Endothelial cell of umbilical vein (primary cell): ENCODE measurements around the gene CCL2. TPM values are rescaled to one million over a fixed set of nuclear protein-coding genes. Genes with fewer than 3 reads are reported as not detected.

ENCODE experiments used
- BruUV-seq: library from RNA; stranded (reverse); fragments of 400-500 nt; replicated peaks from 2 replicates; lab custom pipeline; 2021; lab: Mats Ljungman, UMichigan
- CTCF ChIA-PET: fragments of 300-600, 350-600 bp; sonication (Branson Sonifier 250); formaldehyde crosslinking; loops from one replicate; lab custom pipeline; 2021; ENCODE audit warnings: antibody characterized with exemption, inconsistent platforms; lab: Charles Lee
- POLR2A ChIA-PET: fragments of 300-600, 350-600 bp; sonication (Branson Sonifier 250); formaldehyde crosslinking; loops from one replicate; lab custom pipeline; 2021; ENCODE audit warnings: antibody characterized with exemption, inconsistent platforms; lab: Charles Lee
- DNase-seq: peaks from one replicate; pipeline ENCODE4 v3.0.0-alpha.2; 2011; ENCODE audit warnings: low read depth, low spot score
- FAIRE-seq: peaks from 2 replicates; lab custom pipeline; 2011; peaks lifted over from hg19 to GRCh38; lab: Jason Lieb, UNC
- H2AFZ ChIP-seq: 2 replicates; pipeline ENCODE4 v1.6.0; 2012; ENCODE audit warnings: low read depth, low read length, control low read depth, inconsistent platforms
- H3K27ac ChIP-seq: 2 replicates; pipeline ENCODE4 v1.5.1; 2011; ENCODE audit warnings: low read depth, mild to moderate bottlenecking, control low read depth, low read length, moderate library complexity; ENCODE audit not compliant: insufficient read depth
- H3K27me3 ChIP-seq, 2 experiments: 2 replicates each; pipeline versions ENCODE4 v1.6.0 to v1.6.1; 2011; ENCODE audit warnings: low read length in 2 of 2, mixed read lengths in 1 of 2; ENCODE audit not compliant: control insufficient read depth in 2 of 2, insufficient read depth in 2 of 2
- H3K36me3 ChIP-seq, 2 experiments: 2 replicates in 1 of 2; 3 replicates in 1 of 2; pipeline ENCODE4 v1.5.1; 2011; ENCODE audit warnings: low read length in 2 of 2, mild to moderate bottlenecking in 1 of 2, moderate library complexity in 1 of 2; ENCODE audit not compliant: control insufficient read depth in 2 of 2, insufficient read depth in 2 of 2; ENCODE audit errors: extremely low read depth in 1 of 2
- H3K4me1 ChIP-seq: 3 replicates; pipeline ENCODE4 v1.5.1; 2011; ENCODE audit warnings: mild to moderate bottlenecking, low read length; ENCODE audit not compliant: control insufficient read depth, insufficient read depth; ENCODE audit errors: extremely low read depth
- H3K4me2 ChIP-seq: 2 replicates; pipeline ENCODE4 v1.6.1; 2011; ENCODE audit warnings: low read length, control low read depth, mixed read lengths; ENCODE audit not compliant: insufficient read depth
- H3K4me3 ChIP-seq, 3 experiments: fragments of 200-600 bp in 1 of 3; sonication (generic), shearing (Covaris generic) in 1 of 3; replicated peaks in 1 of 3; 2 replicates each; pipeline ENCODE4 v1.5.1; 2011 to 2016; ENCODE audit warnings: control low read depth in 3 of 3, low read length in 3 of 3, mild to moderate bottlenecking in 2 of 3, inconsistent platforms in 1 of 3, low read depth in 1 of 3, moderate library complexity in 1 of 3; ENCODE audit not compliant: insufficient read depth in 1 of 3
- H3K79me2 ChIP-seq: 2 replicates; pipeline ENCODE4 v1.6.0; 2012; ENCODE audit warnings: low read length, inconsistent platforms; ENCODE audit not compliant: control insufficient read depth, insufficient read depth
- H3K9ac ChIP-seq: replicated peaks from 2 replicates; pipeline ENCODE3; 2011; ENCODE audit warnings: low read length, control low read depth; ENCODE audit not compliant: insufficient read depth; ENCODE audit errors: extremely low read depth
- H3K9me1 ChIP-seq: replicated peaks from 3 replicates; pipeline ENCODE4 v1.6.0; 2011; ENCODE audit warnings: mild to moderate bottlenecking, low read length; ENCODE audit not compliant: control insufficient read depth, insufficient read depth; ENCODE audit errors: extremely low read depth
- H3K9me3 ChIP-seq: replicated peaks from 2 replicates; pipeline ENCODE4 v1.5.1; 2012; ENCODE audit warnings: low read length, inconsistent platforms; ENCODE audit not compliant: control insufficient read depth, insufficient read depth
- H4K20me1 ChIP-seq: replicated peaks from 2 replicates; pipeline ENCODE3; 2011; ENCODE audit warnings: mild to moderate bottlenecking, low read length; ENCODE audit not compliant: control insufficient read depth, insufficient read depth; ENCODE audit errors: extremely low read depth
- CTCF ChIP-seq, 2 donors: IDR thresholded peaks; 1 replicate in 1 of 2; 2 replicates in 1 of 2; pipeline ENCODE4 v1.5.1; 2011; ENCODE audit warnings: low read length in 2 of 2, mild to moderate bottlenecking in 2 of 2, moderate library complexity in 2 of 2, control low read depth in 1 of 2, inconsistent platforms in 1 of 2, low read depth in 1 of 2; ENCODE audit not compliant: insufficient read depth in 1 of 2; ENCODE audit errors: extremely low read depth in 1 of 2
- EZH2 ChIP-seq: IDR thresholded peaks from 2 replicates; pipeline ENCODE4 v1.6.1; 2012; ENCODE audit warnings: borderline replicate concordance, low read depth, mild to moderate bottlenecking, moderate library complexity, low read length, inconsistent platforms; ENCODE audit not compliant: severe bottlenecking
- FOS ChIP-seq: IDR thresholded peaks from 2 replicates; pipeline ENCODE4 v1.6.1; 2011; ENCODE audit warnings: mild to moderate bottlenecking, low read length, moderate library complexity, borderline replicate concordance; ENCODE audit not compliant: insufficient read depth
- GATA2 ChIP-seq: IDR thresholded peaks from 2 replicates; pipeline ENCODE4 v1.7.0; 2011; ENCODE audit warnings: low read depth, mild to moderate bottlenecking, moderate library complexity, mixed read lengths, low read length; ENCODE audit not compliant: insufficient read length, insufficient read depth
- JUN ChIP-seq: IDR thresholded peaks from 2 replicates; pipeline ENCODE4 v1.6.1; 2011; ENCODE audit warnings: borderline replicate concordance, low read depth; ENCODE audit not compliant: insufficient read length, insufficient read depth
- MAX ChIP-seq: IDR thresholded peaks from 2 replicates; pipeline ENCODE4 v1.6.1; 2011; ENCODE audit not compliant: insufficient read depth, insufficient read length
- MYC ChIP-seq: IDR thresholded peaks from one replicate; pipeline ENCODE4 v1.6.1; 2011; ENCODE audit warnings: mild to moderate bottlenecking, low read depth, low read length
- POLR2A ChIP-seq: IDR thresholded peaks from 2 replicates; pipeline ENCODE4 v1.6.1; 2012; ENCODE audit warnings: low read depth, mild to moderate bottlenecking, control low read depth, low read length
- POLR2AphosphoS5 ChIP-seq: IDR thresholded peaks from 2 replicates; pipeline ENCODE4 v1.6.1; 2012; ENCODE audit warnings: low read depth, mild to moderate bottlenecking, control low read depth, low read length, moderate library complexity; ENCODE audit not compliant: insufficient read depth
- dilution Hi-C: fragments of 300-500 bp; cut with MboI; formaldehyde crosslinking; loops from one replicate; pipeline ENCODE4 v1.15.0; 2019; ENCODE audit warnings: low sequenced_read_pairs; ENCODE audit not compliant: extremely low pct_ligation_motif_present
- intact Hi-C: fragments of 100-400 bp; cut with micrococcal nuclease; formaldehyde crosslinking; loops from one replicate; pipeline ENCODE4 v1.10.0; 2022
- polyA plus RNA-seq, 4 experiments: library from polyadenylated mRNA; depleted of rRNA in 3 of 4; stranded (reverse) in 3 of 4; unstranded in 1 of 4; fragments of >200 nt; gene quantifications; 2 replicates each; pipeline versions ENCODE4 v1.2.1 to v1.2.3, GENCODE V29; 2011 to 2012; ENCODE audit warnings: missing spikeins in 1 of 4
- total RNA-seq: library from RNA; stranded (reverse); gene quantifications from 2 replicates; pipeline ENCODE4 v1.2.3, GENCODE V29; 2021

The CCL2 gene
- total and polyA plus RNA-seq, 2 donors (not counting 3 experiments of a cell fraction or from before 2014, with no cell fraction given): 238 to 599 TPM

GRCh38 chr17:34245351-34245905 is 9.7 kb upstream of the CCL2 start:
- Histone ChIP-seq H4K20me1 (no peaks in the 10 kb centered on the region), H3K4me2 (no peak overlapping the region), H3K9ac (no peak overlapping the region), H3K27me3 (no peaks in the 10 kb centered on the region), H3K79me2 (no peaks in the 10 kb centered on the region), H3K4me3 (no peak overlapping the region), H3K9me3 (no peaks in the 10 kb centered on the region), H3K4me1 (peaks cover 66% of the 10 kb centered on the region), H2AFZ (no peak overlapping the region), H3K27ac (no peak overlapping the region), H3K9me1 (no peaks in the 10 kb centered on the region), H3K36me3 (no peaks in the 10 kb centered on the region)
- no TSS peak for BruUV-seq
- no peak for DNase-seq
- TF ChIP-seq POLR2AphosphoS5: no peak
- no peak for TF ChIP-seq GATA2
- no peak for TF ChIP-seq MAX
- no peak for TF ChIP-seq FOS
- TF ChIP-seq CTCF (IDR thresholded peaks at IDR 0.05; ENCODE audit: extremely low read depth in 1 of 2, insufficient read depth in 1 of 2, low read depth in 1 of 2, low read length in 2 of 2): no peak
- TF ChIP-seq JUN: no peak
- no peak for TF ChIP-seq EZH2
- TF ChIP-seq POLR2A: no peak
- TF ChIP-seq MYC: no peak
- no peak for FAIRE-seq
- ChIA-PET POLR2A (no interaction called here), CTCF (no interaction called here)
- dilution Hi-C loops: no loop called here
- intact Hi-C loops: no loop called here
